H1 (cell line): ENCODE results near the gene NXPH4. TPM values are rescaled to one million over a fixed set of nuclear protein-coding genes. Genes with fewer than 3 reads are reported as not detected.

ENCODE experiments used
- CTCF ChIA-PET: fragments of 300-600 bp; sonication (Branson Sonifier 250); formaldehyde crosslinking; loops from one replicate; lab custom pipeline; 2021; ENCODE audit not compliant: partially characterized antibody; lab: Charles Lee
- POLR2A ChIA-PET: fragments of 300-600 bp; sonication (Branson Sonifier 250); formaldehyde crosslinking; loops from one replicate; lab custom pipeline; 2021; ENCODE audit warnings: inconsistent platforms; ENCODE audit not compliant: partially characterized antibody; lab: Charles Lee
- DNase-seq, 2 experiments: peaks; one replicate each; pipeline versions ENCODE4 v3.0.0 to v3.0.0-alpha.2; 2010 to 2022; ENCODE audit warnings: low spot score in 2 of 2, low read depth in 1 of 2, mixed read lengths in 1 of 2
- FAIRE-seq: peaks from 2 replicates; lab custom pipeline; 2011; peaks lifted over from hg19 to GRCh38; lab: Jason Lieb, UNC
- H2AFZ ChIP-seq: 2 replicates; pipeline ENCODE4 v1.8.1; 2012; ENCODE audit warnings: low read length, inconsistent platforms
- H2AK5ac ChIP-seq: 2 replicates; pipeline ENCODE4 v1.6.1; 2013; ENCODE audit warnings: low read depth, low read length
- H2BK120ac ChIP-seq: replicated peaks from 2 replicates; pipeline ENCODE3; 2013; ENCODE audit warnings: low read depth, low read length, inconsistent platforms
- H2BK12ac ChIP-seq: 2 replicates; pipeline ENCODE4 v1.6.1; 2013; ENCODE audit warnings: low read depth, low read length
- H2BK15ac ChIP-seq: 2 replicates; pipeline ENCODE4 v1.6.1; 2013; ENCODE audit warnings: low read length
- H2BK20ac ChIP-seq: 2 replicates; pipeline ENCODE4 v1.6.1; 2013; ENCODE audit warnings: low read length
- H2BK5ac ChIP-seq: 2 replicates; pipeline ENCODE4 v1.6.1; 2013; ENCODE audit warnings: low read depth, low read length
- H3K14ac ChIP-seq: 2 replicates; pipeline ENCODE4 v1.6.1; 2013; ENCODE audit warnings: inconsistent platforms; ENCODE audit not compliant: insufficient read length
- H3K18ac ChIP-seq: 2 replicates; pipeline ENCODE4 v1.6.1; 2013; ENCODE audit warnings: low read length; ENCODE audit errors: extremely low read depth
- H3K23ac ChIP-seq: 2 replicates; pipeline ENCODE4 v1.6.1; 2013; ENCODE audit warnings: inconsistent platforms; ENCODE audit not compliant: insufficient read length
- H3K23me2 ChIP-seq: 2 replicates; pipeline ENCODE4 v1.6.1; 2013; ENCODE audit warnings: low read depth, low read length
- H3K27ac ChIP-seq: 2 replicates; pipeline ENCODE4 v1.6.1; 2011; ENCODE audit warnings: low read depth, low read length, inconsistent platforms
- H3K27me3 ChIP-seq, 4 experiments: replicated peaks in 1 of 4; 1 replicate in 1 of 4; 2 replicates in 3 of 4; pipeline versions ENCODE4 v1.6.1 to v1.8.1; 2011 to 2013; ENCODE audit warnings: low read length in 3 of 4, mild to moderate bottlenecking in 3 of 4, inconsistent platforms in 2 of 4, mixed read lengths in 2 of 4, moderate library complexity in 1 of 4; ENCODE audit not compliant: control insufficient read depth in 3 of 4, insufficient read depth in 3 of 4; ENCODE audit errors: extremely low read depth in 1 of 4
- H3K36me3 ChIP-seq, 4 experiments: 2 replicates each; pipeline versions ENCODE4 v1.6.1 to v1.8.1; 2011 to 2013; ENCODE audit warnings: mild to moderate bottlenecking in 4 of 4, low read length in 3 of 4, moderate library complexity in 2 of 4, control low read depth in 1 of 4, inconsistent platforms in 1 of 4; ENCODE audit not compliant: insufficient read depth in 4 of 4, control insufficient read depth in 2 of 4
- H3K4ac ChIP-seq: replicated peaks from 2 replicates; pipeline ENCODE3; 2013; ENCODE audit warnings: low read length, low read depth, mixed read lengths, inconsistent platforms; ENCODE audit not compliant: insufficient read length
- H3K4me1 ChIP-seq, 4 experiments: replicated peaks in 1 of 4; 1 replicate in 1 of 4; 2 replicates in 3 of 4; pipeline versions ENCODE4 v1.6.1 to v1.8.1; 2011 to 2013; ENCODE audit warnings: low read length in 3 of 4, inconsistent platforms in 2 of 4, mixed read lengths in 1 of 4; ENCODE audit not compliant: insufficient read depth in 4 of 4, control insufficient read depth in 3 of 4
- H3K4me2 ChIP-seq, 2 experiments: 2 replicates each; pipeline versions ENCODE4 v1.6.1 to v1.8.1; 2011 to 2013; ENCODE audit warnings: low read depth in 2 of 2, low read length in 2 of 2, control low read depth in 1 of 2, inconsistent platforms in 1 of 2, mild to moderate bottlenecking in 1 of 2; ENCODE audit not compliant: insufficient read depth in 1 of 2
- H3K4me3 ChIP-seq, 4 experiments: fragments of 200-600, 300-600 bp in 1 of 4; sonication (generic), shearing (Covaris generic), sonication (Bioruptor Twin) in 1 of 4; 2 replicates each; pipeline versions ENCODE4 v1.5.1 to v1.8.1; 2011 to 2016; ENCODE audit warnings: low read length in 4 of 4, low read depth in 3 of 4, control low read depth in 2 of 4, inconsistent platforms in 2 of 4, mild to moderate bottlenecking in 2 of 4, mixed read lengths in 1 of 4, moderate library complexity in 1 of 4; ENCODE audit not compliant: insufficient read depth in 2 of 4; ENCODE audit errors: extremely low read depth in 1 of 4
- H3K56ac ChIP-seq: replicated peaks from 2 replicates; pipeline ENCODE3; 2013; ENCODE audit warnings: low read depth, mild to moderate bottlenecking, mixed read lengths, low read length, inconsistent platforms; ENCODE audit not compliant: insufficient read length
- H3K79me1 ChIP-seq: 2 replicates; pipeline ENCODE4 v1.6.1; 2013; ENCODE audit warnings: low read depth, low read length, control low read depth
- H3K79me2 ChIP-seq, 2 experiments: 2 replicates each; pipeline versions ENCODE4 v1.6.1 to v1.8.1; 2012 to 2013; ENCODE audit warnings: low read length in 2 of 2, mild to moderate bottlenecking in 2 of 2, inconsistent platforms in 1 of 2; ENCODE audit not compliant: insufficient read depth in 2 of 2, control insufficient read depth in 1 of 2
- H3K9ac ChIP-seq, 4 experiments: replicated peaks in 1 of 4; 1 replicate in 1 of 4; 2 replicates in 3 of 4; pipeline versions ENCODE4 v1.6.1 to v1.8.1; 2011 to 2013; ENCODE audit warnings: low read depth in 3 of 4, low read length in 3 of 4, control low read depth in 2 of 4, mild to moderate bottlenecking in 2 of 4, moderate library complexity in 2 of 4, inconsistent platforms in 1 of 4; ENCODE audit errors: extremely low read depth in 1 of 4
- H3K9me3 ChIP-seq, 2 experiments: 2 replicates each; pipeline versions ENCODE4 v1.6.1 to v1.8.1; 2012 to 2013; ENCODE audit warnings: mild to moderate bottlenecking in 2 of 2, moderate library complexity in 2 of 2, control low read depth in 1 of 2, inconsistent platforms in 1 of 2, low read depth in 1 of 2, low read length in 1 of 2, mixed read lengths in 1 of 2; ENCODE audit not compliant: insufficient read depth in 2 of 2
- H4K20me1 ChIP-seq, 2 experiments: replicated peaks in 1 of 2; 2 replicates each; pipeline versions ENCODE3 to v1.8.1; 2011 to 2013; ENCODE audit warnings: inconsistent platforms in 2 of 2, low read length in 2 of 2, mild to moderate bottlenecking in 1 of 2; ENCODE audit not compliant: insufficient read depth in 2 of 2, control insufficient read depth in 1 of 2
- H4K5ac ChIP-seq: 2 replicates; pipeline ENCODE4 v1.6.1; 2013; ENCODE audit warnings: low read length, low read depth, mixed read lengths, inconsistent platforms; ENCODE audit not compliant: insufficient read length
- H4K8ac ChIP-seq: 2 replicates; pipeline ENCODE4 v1.8.0; 2013; ENCODE audit warnings: mild to moderate bottlenecking, moderate library complexity, low read length, inconsistent platforms; ENCODE audit not compliant: insufficient read depth; ENCODE audit errors: extremely low read depth
- H4K91ac ChIP-seq: replicated peaks from 2 replicates; pipeline ENCODE3; 2013; ENCODE audit warnings: low read length, mixed read lengths, inconsistent platforms; ENCODE audit not compliant: insufficient read length
- POU5F1 ChIP-seq: IDR thresholded peaks from 2 replicates; pipeline ENCODE4 v1.6.1; 2011; ENCODE audit warnings: low read depth, mild to moderate bottlenecking, low read length, moderate library complexity
- TBP ChIP-seq: IDR thresholded peaks from 2 replicates; pipeline ENCODE4 v1.6.1; 2011; ENCODE audit warnings: low read depth, low read length, improper control_type of control experiment
- WGBS, 2 experiments: shearing (Covaris generic) in 1 of 2; methylation state at CpG; one replicate each; pipeline versions ENCODE4 v1.1.6 to v1.1.7; 2013 to 2015; ENCODE audit warnings: low lambda C conversion rate in 2 of 2, mixed read lengths in 2 of 2, inconsistent platforms in 1 of 2, low coverage in 1 of 2, missing lambda C conversion rate in 1 of 2; ENCODE audit not compliant: insufficient replicate concordance in 2 of 2, insufficient coverage in 1 of 2, insufficient read length in 1 of 2; ENCODE audit errors: extremely low coverage in 1 of 2, missing lambda C conversion rate in 1 of 2; 5-methylcytosine and 5-hydroxymethylcytosine counted together
- polyA plus RNA-seq, 7 experiments: library from polyadenylated mRNA; depleted of rRNA in 3 of 7; stranded (reverse) in 5 of 7; unstranded in 2 of 7; fragments of >200 nt in 5 of 7; fragments of 200-250 nt in 2 of 7; gene quantifications; 1 replicate in 5 of 7; 2 replicates in 1 of 7; 4 replicates in 1 of 7; pipeline versions ENCODE4 v1.2.1 to v1.2.3, GENCODE V29; 2011 to 2013; ENCODE audit warnings: missing spikeins in 2 of 7, mixed read lengths in 2 of 7
- total RNA-seq: library from RNA; stranded (reverse); fragmentation: NEBNext Ultra II Directional; extraction: Animal tissue kit (Norgen Biotek cat#: 25700); gene quantifications from 2 replicates; pipeline ENCODE4 v1.2.1, GENCODE V29; 2021

NXPH4 gene
- total and polyA plus RNA-seq, 2 of the 8 experiments (the other 6 are each of a cell fraction or from before 2014, with no cell fraction given): 0.92 to 1.7 TPM

- no peaks in the 10 kb centered on the region for H3K23me2 ChIP-seq
- H3K79me1 ChIP-seq: no peaks in the 10 kb centered on the region
- H3K9ac ChIP-seq: no peak overlapping the region
- WGBS, 2 experiments: 91% methylated on average over 12 of the region's 12 CpGs; no CpG with 5 or more reads in 1 of the 2 experiments
- TF ChIP-seq POU5F1 (no peak), TBP (no peak)
- no peak overlapping the region for H2BK20ac ChIP-seq
- H2BK5ac ChIP-seq: no peak overlapping the region
- ChIA-PET POLR2A (interaction anchor here (0.5 to 11.0 kb wide), 9 partner anchors 11 to 596 kb away, joined by 3 to 91 read pairs (median 5); partner anchors contain the start of genes LRP1 and SHMT2), CTCF (interaction anchor here (0.9 to 21.9 kb wide), 12 partner anchors 2 to 897 kb away, joined by 3 to 389 read pairs (median 4); partner anchors contain the start of gene LRP1-AS)
- DNase-seq: no peak
- no peak overlapping the region for H2AK5ac ChIP-seq
- no peak overlapping the region for H3K4ac ChIP-seq
- no peaks in the 10 kb centered on the region for H3K27me3 ChIP-seq
- H3K23ac ChIP-seq: no peak overlapping the region
- no peak overlapping the region for H3K4me2 ChIP-seq
- no peak overlapping the region for H2AFZ ChIP-seq
- H3K14ac ChIP-seq: no peak overlapping the region
- H3K18ac ChIP-seq: no peak overlapping the region
- peaks cover 39 to 74% (median 71%) of the 10 kb centered on the region in 4 experiments for H3K36me3 ChIP-seq
- no peaks in the 10 kb centered on the region; a peak in 1 of 7 replicates for H3K4me1 ChIP-seq
- no peak for FAIRE-seq
- H4K8ac ChIP-seq: no peak overlapping the region
- H3K27ac ChIP-seq: no peak overlapping the region
- no peak overlapping the region for H2BK15ac ChIP-seq
- H3K79me2 ChIP-seq: no peaks in the 10 kb centered on the region
- H4K91ac ChIP-seq: no peak overlapping the region
- no peak overlapping the region for H2BK120ac ChIP-seq
- no peak overlapping the region for H2BK12ac ChIP-seq
- H4K5ac ChIP-seq: no peak overlapping the region
- H3K4me3 ChIP-seq: no peak overlapping the region
- no peaks in the 10 kb centered on the region for H3K9me3 ChIP-seq
- H4K20me1 ChIP-seq: peaks cover 9 to 16% of the 10 kb centered on the region in 2 experiments
- H3K56ac ChIP-seq: no peak overlapping the region
Observed at GRCh38 chr12:57185906-57186508, 30.6 kb upstream of the NXPH4 start.
